H9 (cell line): ENCODE data around the gene PLEKHA7. TPM values are rescaled to one million over a fixed set of nuclear protein-coding genes. Genes with fewer than 3 reads are reported as not detected.
A peak's percentile ranks its signal among the peaks of the same experiment; 100 is the strongest.

Experiments
- DNase-seq: peaks from one replicate; pipeline ENCODE4 v3.0.0-alpha.2; 2017
- H2AFZ ChIP-seq: one replicate; pipeline ENCODE4 v1.6.1; 2013; ENCODE audit warnings: mild to moderate bottlenecking, low read length, control low read depth, moderate library complexity
- H2AK5ac ChIP-seq: 2 replicates; pipeline ENCODE4 v1.6.1; 2013; ENCODE audit warnings: low read length, control low read depth, mixed read lengths; ENCODE audit not compliant: insufficient read length
- H2BK120ac ChIP-seq: one replicate; pipeline ENCODE4 v1.6.1; 2013; ENCODE audit warnings: low read depth, mild to moderate bottlenecking, low read length, control low read depth, inconsistent platforms; ENCODE audit not compliant: poor library complexity, severe bottlenecking
- H2BK12ac ChIP-seq: 2 replicates; pipeline ENCODE4 v1.6.1; 2013; ENCODE audit warnings: low read length, control low read depth, mixed read lengths, low read depth; ENCODE audit not compliant: insufficient read length
- H2BK15ac ChIP-seq: 2 replicates; pipeline ENCODE4 v1.6.1; 2013; ENCODE audit warnings: low read depth, low read length, control low read depth
- H2BK20ac ChIP-seq: one replicate; pipeline ENCODE4 v1.6.1; 2013; ENCODE audit warnings: low read depth, mild to moderate bottlenecking, low read length, control low read depth, inconsistent platforms; ENCODE audit not compliant: poor library complexity, severe bottlenecking
- H2BK5ac ChIP-seq: 2 replicates; pipeline ENCODE4 v1.6.1; 2013; ENCODE audit warnings: low read length, control low read depth, mixed read lengths; ENCODE audit not compliant: insufficient read length
- H3K14ac ChIP-seq: 2 replicates; pipeline ENCODE4 v1.6.1; 2013; ENCODE audit warnings: low read length, control low read depth; ENCODE audit not compliant: insufficient read depth
- H3K18ac ChIP-seq: 2 replicates; pipeline ENCODE4 v1.6.1; 2013; ENCODE audit warnings: low read depth, mild to moderate bottlenecking, mixed read lengths, low read length, control low read depth; ENCODE audit not compliant: insufficient read length
- H3K23ac ChIP-seq: 2 replicates; pipeline ENCODE4 v1.6.1; 2013; ENCODE audit warnings: low read length, control low read depth, mixed read lengths, low read depth; ENCODE audit not compliant: insufficient read length
- H3K23me2 ChIP-seq: 2 replicates; pipeline ENCODE4 v1.6.1; 2013; ENCODE audit warnings: low read depth, mild to moderate bottlenecking, mixed read lengths, low read length, control low read depth; ENCODE audit not compliant: insufficient read length, poor library complexity, severe bottlenecking
- H3K27ac ChIP-seq: 2 replicates; pipeline ENCODE4 v1.5.1; 2013; ENCODE audit warnings: low read length, control low read depth, mixed read lengths, low read depth; ENCODE audit not compliant: insufficient read length
- H3K27me3 ChIP-seq: 2 replicates; pipeline ENCODE4 v1.6.1; 2013; ENCODE audit warnings: low read length, control low read depth, inconsistent platforms; ENCODE audit not compliant: insufficient read depth
- H3K4ac ChIP-seq: 2 replicates; pipeline ENCODE4 v1.6.1; 2013; ENCODE audit warnings: low read depth, mild to moderate bottlenecking, control low read depth, inconsistent platforms, low read length, moderate library complexity
- H3K4me1 ChIP-seq: 2 replicates; pipeline ENCODE4 v1.6.1; 2013; ENCODE audit warnings: low read length, control low read depth, inconsistent platforms; ENCODE audit not compliant: insufficient read depth
- H3K4me2 ChIP-seq: 2 replicates; pipeline ENCODE4 v1.6.1; 2013; ENCODE audit warnings: low read length, control low read depth, mixed read lengths; ENCODE audit not compliant: insufficient read length, insufficient read depth
- H3K56ac ChIP-seq: 2 replicates; pipeline ENCODE4 v1.6.1; 2013; ENCODE audit warnings: low read depth, mild to moderate bottlenecking, mixed read lengths, low read length, control low read depth; ENCODE audit not compliant: insufficient read length
- H3K79me1 ChIP-seq: 2 replicates; pipeline ENCODE4 v1.6.1; 2013; ENCODE audit warnings: low read depth, mild to moderate bottlenecking, moderate library complexity, low read length, control low read depth, inconsistent platforms; ENCODE audit not compliant: insufficient read depth, poor library complexity, severe bottlenecking
- H3K79me2 ChIP-seq: 2 replicates; pipeline ENCODE4 v1.6.1; 2013; ENCODE audit warnings: low read length, control low read depth, inconsistent platforms; ENCODE audit not compliant: insufficient read depth
- H3K9ac ChIP-seq: 2 replicates; pipeline ENCODE4 v1.6.1; 2013; ENCODE audit warnings: low read length, control low read depth, mixed read lengths; ENCODE audit not compliant: insufficient read length; ENCODE audit errors: extremely low read depth
- H3K9me3 ChIP-seq: one replicate; pipeline ENCODE4 v1.6.1; 2013; ENCODE audit warnings: low read depth, low read length, inconsistent platforms; ENCODE audit not compliant: control insufficient read depth
- H3T11ph ChIP-seq: one replicate; pipeline ENCODE4 v1.6.1; 2013; ENCODE audit warnings: mild to moderate bottlenecking, low read length, control low read depth, inconsistent platforms
- H4K20me1 ChIP-seq: one replicate; pipeline ENCODE4 v1.6.1; 2013; ENCODE audit not compliant: control insufficient read depth, insufficient read length, insufficient read depth
- H4K5ac ChIP-seq: 2 replicates; pipeline ENCODE4 v1.6.1; 2013; ENCODE audit warnings: low read depth, mild to moderate bottlenecking, mixed read lengths, low read length, control low read depth; ENCODE audit not compliant: insufficient read length
- H4K8ac ChIP-seq: replicated peaks from 2 replicates; pipeline ENCODE4 v1.6.1; 2013; ENCODE audit warnings: low read length, control low read depth, mixed read lengths, low read depth; ENCODE audit not compliant: insufficient read length
- H4K91ac ChIP-seq: 2 replicates; pipeline ENCODE4 v1.6.1; 2013; ENCODE audit warnings: low read depth, mild to moderate bottlenecking, moderate library complexity, mixed read lengths, low read length, control low read depth; ENCODE audit not compliant: insufficient read length
- H3K27ac Mint-ChIP-seq, 3 experiments: 2 replicates in 2 of 3; 3 replicates in 1 of 3; pipeline ENCODE4 v1.8.0; 2020 to 2021; ENCODE audit warnings: mixed read lengths in 3 of 3, mild to moderate bottlenecking in 1 of 3, moderate library complexity in 1 of 3
- H3K27me3 Mint-ChIP-seq: 2 replicates; pipeline ENCODE4 v1.8.0; 2021; ENCODE audit warnings: low read depth, mild to moderate bottlenecking, moderate library complexity, mixed read lengths
- H3K36me3 Mint-ChIP-seq, 3 experiments: 2 replicates in 2 of 3; 3 replicates in 1 of 3; pipeline ENCODE4 v1.8.0; 2020 to 2021; ENCODE audit warnings: low read depth in 3 of 3, mixed read lengths in 3 of 3; ENCODE audit not compliant: insufficient read depth in 1 of 3
- H3K4me1 Mint-ChIP-seq, 2 experiments: 2 replicates each; pipeline ENCODE4 v1.8.0; 2020; ENCODE audit warnings: mixed read lengths in 2 of 2
- H3K4me3 Mint-ChIP-seq, 2 experiments: 2 replicates in 1 of 2; 3 replicates in 1 of 2; pipeline ENCODE4 v1.8.0; 2020 to 2021; ENCODE audit warnings: mild to moderate bottlenecking in 2 of 2, mixed read lengths in 2 of 2, moderate library complexity in 1 of 2
- H3K9me3 Mint-ChIP-seq, 2 experiments: 2 replicates in 1 of 2; 3 replicates in 1 of 2; pipeline ENCODE4 v1.8.0; 2020; ENCODE audit warnings: mild to moderate bottlenecking in 2 of 2, mixed read lengths in 2 of 2, moderate library complexity in 1 of 2
- WGBS: extraction: QIAGEN DNeasy Blood & Tissue Kit; methylation state at CpG from one replicate; pipeline ENCODE4 v1.1.7; 2013; ENCODE audit warnings: missing lambda C conversion rate, low lambda C conversion rate, mixed read lengths; ENCODE audit not compliant: insufficient read length; ENCODE audit errors: extremely low coverage; 5-methylcytosine and 5-hydroxymethylcytosine counted together
- total RNA-seq: library from RNA; stranded (reverse); gene quantifications from 2 replicates; pipeline ENCODE4 v1.2.1, GENCODE V29; 2021
- TF ChIP-seq, protein P1 (sequence below): fragments of 200-600 bp; sonication (generic); conservative IDR thresholded peaks from 3 replicates; pipeline ENCODE4 v1.8.0; 2021; ENCODE audit warnings: antibody characterized with exemption, mild to moderate bottlenecking

Gene PLEKHA7
- total RNA-seq, 1 experiment from 2014 or later = 21.0 TPM

DNA sequence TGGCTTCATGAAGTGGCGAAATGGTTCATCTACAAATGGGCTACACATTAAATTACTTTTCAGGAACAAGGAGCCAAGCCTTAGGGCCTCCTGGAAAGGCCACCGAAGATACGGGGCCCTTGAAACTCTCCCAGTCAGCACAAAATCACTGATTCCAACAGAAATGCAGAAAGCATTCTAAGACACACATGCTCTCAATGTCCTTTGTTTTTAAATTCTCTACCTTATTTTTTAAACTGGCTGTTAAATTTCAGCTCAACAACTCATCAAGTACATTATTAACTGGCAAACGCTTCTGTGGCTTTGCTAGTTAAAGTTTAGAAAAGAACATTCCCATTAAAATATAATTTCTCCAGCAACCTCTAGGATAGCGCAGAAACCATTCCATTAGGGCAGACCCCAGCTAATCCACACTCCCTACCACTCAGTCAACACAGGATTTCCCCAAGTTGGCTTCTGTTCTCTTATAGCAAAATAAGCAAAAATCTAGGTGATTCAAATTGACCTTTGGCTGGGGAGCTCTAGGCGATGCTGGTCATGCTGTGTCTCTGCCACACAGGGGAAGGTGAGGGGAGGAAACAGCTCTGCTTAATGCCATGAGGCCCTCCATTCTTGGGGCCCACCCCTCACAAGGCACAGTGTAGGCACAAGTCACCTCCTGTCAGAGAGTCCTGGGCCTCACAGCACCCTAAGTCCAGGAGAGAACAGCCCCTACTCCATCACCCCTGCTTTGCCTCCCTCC is 47.1 kb downstream of the PLEKHA7 start:
- Mint-ChIP-seq H3K36me3 (no peaks in the 10 kb centered on the region), H3K27me3 (no peaks in the 10 kb centered on the region), H3K27ac (peak overlapping the region in 2 of 3 experiments; percentile 13 to 21; a peak in 2 of 7 replicates), H3K4me1 (peaks cover 4 to 18% of the 10 kb centered on the region in 2 experiments; a peak in 3 of 4 replicates), H3K9me3 (no peaks in the 10 kb centered on the region; a peak in 1 of 5 replicates), H3K4me3 (no peak overlapping the region)
- Histone ChIP-seq H4K20me1 (no peaks in the 10 kb centered on the region), H3K4me2 (no peak overlapping the region), H3K79me1 (no peaks in the 10 kb centered on the region), H3K27me3 (no peaks in the 10 kb centered on the region), H3K4me1 (no peaks in the 10 kb centered on the region), H3K9me3 (no peaks in the 10 kb centered on the region), H2BK20ac (no peak overlapping the region), H3T11ph (no peak overlapping the region), H2AFZ (no peak overlapping the region), H3K27ac (no peak overlapping the region), H3K14ac (no peak overlapping the region; the same call in 1 of the 2 replicates), H4K8ac (no peak overlapping the region), H3K23ac (no peak overlapping the region), H4K91ac (no peak overlapping the region), H3K18ac (no peak overlapping the region), H3K79me2 (no peaks in the 10 kb centered on the region; the same call in 1 of the 2 replicates), H2BK12ac (no peak overlapping the region), H3K23me2 (no peaks in the 10 kb centered on the region), H3K9ac (no peak overlapping the region), H4K5ac (no peak overlapping the region), H2BK120ac (no peak overlapping the region), H2BK5ac (no peak overlapping the region), H3K4ac (no peak overlapping the region), H3K56ac (no peak overlapping the region), H2BK15ac (no peak overlapping the region), H2AK5ac (no peak overlapping the region)
- DNase-seq = no peak
- no CpG with 5 or more reads among the region's 6 CpGs for WGBS
- TF ChIP-seq, protein P1, sequence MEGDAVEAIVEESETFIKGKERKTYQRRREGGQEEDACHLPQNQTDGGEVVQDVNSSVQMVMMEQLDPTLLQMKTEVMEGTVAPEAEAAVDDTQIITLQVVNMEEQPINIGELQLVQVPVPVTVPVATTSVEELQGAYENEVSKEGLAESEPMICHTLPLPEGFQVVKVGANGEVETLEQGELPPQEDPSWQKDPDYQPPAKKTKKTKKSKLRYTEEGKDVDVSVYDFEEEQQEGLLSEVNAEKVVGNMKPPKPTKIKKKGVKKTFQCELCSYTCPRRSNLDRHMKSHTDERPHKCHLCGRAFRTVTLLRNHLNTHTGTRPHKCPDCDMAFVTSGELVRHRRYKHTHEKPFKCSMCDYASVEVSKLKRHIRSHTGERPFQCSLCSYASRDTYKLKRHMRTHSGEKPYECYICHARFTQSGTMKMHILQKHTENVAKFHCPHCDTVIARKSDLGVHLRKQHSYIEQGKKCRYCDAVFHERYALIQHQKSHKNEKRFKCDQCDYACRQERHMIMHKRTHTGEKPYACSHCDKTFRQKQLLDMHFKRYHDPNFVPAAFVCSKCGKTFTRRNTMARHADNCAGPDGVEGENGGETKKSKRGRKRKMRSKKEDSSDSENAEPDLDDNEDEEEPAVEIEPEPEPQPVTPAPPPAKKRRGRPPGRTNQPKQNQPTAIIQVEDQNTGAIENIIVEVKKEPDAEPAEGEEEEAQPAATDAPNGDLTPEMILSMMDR = no peak
